ENCODE results near the gene TNFRSF4. TPM values are rescaled to one million over a fixed set of nuclear protein-coding genes. Genes with fewer than 3 reads are reported as not detected.

TNFRSF4 gene
- total RNA-seq, 4 donors from 2014 or later = 0.42 to 2.1 (median 0.46) TPM; not detected in 1

GRCh38 chr1:1259951-1260600, 46.1 kb upstream of the TNFRSF4 start:
- ATAC-seq (no peak), DNase-seq (no peak)
- in situ Hi-C loops (cut with MboI; ENCODE audit: low sequenced_read_pairs in 4 of 4) (loop anchor here in 2 of 4 donors (25.0 kb wide), 2 partner anchors 123 to 148 kb away; partner anchors contain the start of gene C1orf159 (in 1 of the 2)), intact Hi-C loops (cut with DNase I; ENCODE audit: low total_unique reads) (no loop called here)
- no peaks in the 10 kb centered on the region for H3K4me1 ChIP-seq
- H3K27ac ChIP-seq = no peak overlapping the region
- no peaks in the 10 kb centered on the region for H3K27me3 ChIP-seq
- TF ChIP-seq POLR2A (IDR thresholded peaks at IDR 0.05) = no peak
- TF ChIP-seq, protein P1, sequence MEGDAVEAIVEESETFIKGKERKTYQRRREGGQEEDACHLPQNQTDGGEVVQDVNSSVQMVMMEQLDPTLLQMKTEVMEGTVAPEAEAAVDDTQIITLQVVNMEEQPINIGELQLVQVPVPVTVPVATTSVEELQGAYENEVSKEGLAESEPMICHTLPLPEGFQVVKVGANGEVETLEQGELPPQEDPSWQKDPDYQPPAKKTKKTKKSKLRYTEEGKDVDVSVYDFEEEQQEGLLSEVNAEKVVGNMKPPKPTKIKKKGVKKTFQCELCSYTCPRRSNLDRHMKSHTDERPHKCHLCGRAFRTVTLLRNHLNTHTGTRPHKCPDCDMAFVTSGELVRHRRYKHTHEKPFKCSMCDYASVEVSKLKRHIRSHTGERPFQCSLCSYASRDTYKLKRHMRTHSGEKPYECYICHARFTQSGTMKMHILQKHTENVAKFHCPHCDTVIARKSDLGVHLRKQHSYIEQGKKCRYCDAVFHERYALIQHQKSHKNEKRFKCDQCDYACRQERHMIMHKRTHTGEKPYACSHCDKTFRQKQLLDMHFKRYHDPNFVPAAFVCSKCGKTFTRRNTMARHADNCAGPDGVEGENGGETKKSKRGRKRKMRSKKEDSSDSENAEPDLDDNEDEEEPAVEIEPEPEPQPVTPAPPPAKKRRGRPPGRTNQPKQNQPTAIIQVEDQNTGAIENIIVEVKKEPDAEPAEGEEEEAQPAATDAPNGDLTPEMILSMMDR (IDR thresholded peaks at IDR 0.05 in 4 of 5, conservative IDR thresholded peaks at IDR 0.05 in 1 of 5) = no peak
- peaks cover 0 to 66% of the 10 kb centered on the region in 2 donors for H3K36me3 ChIP-seq
- H3K9me3 ChIP-seq = no peaks in the 10 kb centered on the region
- H3K4me3 ChIP-seq = no peak overlapping the region

DNA sequence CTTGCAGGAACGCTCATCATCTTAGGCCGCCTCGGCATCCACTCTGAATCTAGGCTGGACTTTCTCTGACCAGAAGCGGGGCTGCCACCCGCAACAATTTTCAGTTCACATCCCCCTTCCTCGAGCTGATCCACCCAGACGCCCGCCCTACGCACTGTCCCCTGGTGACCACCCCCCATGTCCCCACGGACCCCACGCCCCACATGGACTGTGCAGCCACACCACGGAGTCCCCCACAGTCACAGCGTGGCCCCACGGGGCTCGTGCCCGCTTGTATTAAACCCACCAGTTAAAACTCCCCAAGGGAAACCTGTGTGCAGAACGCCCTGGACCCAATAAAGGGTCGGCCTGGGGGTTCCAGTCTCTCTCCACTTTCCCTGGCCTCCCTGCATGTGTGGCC, 45.6 kb upstream of the TNFRSF4 start:
- H3K4me3 ChIP-seq = no peak overlapping the region
- no peak for ATAC-seq

GRCh38 chr1:1259119-1259488, 45.2 kb upstream of the TNFRSF4 start:
- intact Hi-C loops (cut with DNase I; ENCODE audit: low total_unique reads) (no loop called here), in situ Hi-C loops (cut with MboI; ENCODE audit: low sequenced_read_pairs in 4 of 4) (loop anchor here in 2 of 4 donors (25.0 kb wide), 2 partner anchors 122 to 147 kb away; partner anchors contain the start of gene C1orf159 (in 1 of the 2))
- no peak overlapping the region for H3K27ac ChIP-seq
- no peaks in the 10 kb centered on the region for H3K27me3 ChIP-seq
- H3K9me3 ChIP-seq = no peaks in the 10 kb centered on the region
- no peak for ATAC-seq
- no peak overlapping the region for H3K4me3 ChIP-seq
- peaks cover 0 to 74% of the 10 kb centered on the region in 2 donors for H3K36me3 ChIP-seq
- no peak for DNase-seq
- no peaks in the 10 kb centered on the region for H3K4me1 ChIP-seq
- TF ChIP-seq POLR2A (IDR thresholded peaks at IDR 0.05) = no peak
- TF ChIP-seq, protein P1 (IDR thresholded peaks at IDR 0.05 in 4 of 5, conservative IDR thresholded peaks at IDR 0.05 in 1 of 5) = no peak

More for the DNA sequence above, 45.6 kb upstream of the TNFRSF4 start:
- H3K9me3 ChIP-seq = no peaks in the 10 kb centered on the region
- no peaks in the 10 kb centered on the region for H3K4me1 ChIP-seq
- TF ChIP-seq POLR2A (IDR thresholded peaks at IDR 0.05) = no peak
- TF ChIP-seq, protein P1 (IDR thresholded peaks at IDR 0.05 in 4 of 5, conservative IDR thresholded peaks at IDR 0.05 in 1 of 5) = no peak
- H3K36me3 ChIP-seq = peaks cover 0 to 71% of the 10 kb centered on the region in 2 donors
- in situ Hi-C loops (cut with MboI; ENCODE audit: low sequenced_read_pairs in 4 of 4) = loop anchor here in 2 of 4 donors (25.0 kb wide), 2 partner anchors 122 to 147 kb away; partner anchors contain the start of gene C1orf159 (in 1 of the 2)
- H3K27me3 ChIP-seq = no peaks in the 10 kb centered on the region
- no peak overlapping the region for H3K27ac ChIP-seq
- DNase-seq = no peak
- intact Hi-C loops (cut with DNase I; ENCODE audit: low total_unique reads) = no loop called here

GRCh38 chr1:1256956-1257871, 43.3 kb upstream of the TNFRSF4 start:
- in situ Hi-C loops (cut with MboI; ENCODE audit: low sequenced_read_pairs in 4 of 4) (loop anchor here in 2 of 4 donors (25.0 kb wide), 2 partner anchors 120 to 145 kb away; partner anchors contain the start of gene C1orf159 (in 1 of the 2)), intact Hi-C loops (cut with DNase I; ENCODE audit: low total_unique reads) (no loop called here)
- no peaks in the 10 kb centered on the region for H3K9me3 ChIP-seq
- ATAC-seq = no peak
- H3K4me1 ChIP-seq = no peaks in the 10 kb centered on the region
- no peak overlapping the region for H3K4me3 ChIP-seq
- TF ChIP-seq, protein P1 (IDR thresholded peaks at IDR 0.05 in 4 of 5, conservative IDR thresholded peaks at IDR 0.05 in 1 of 5) = no peak
- no peak for TF ChIP-seq POLR2A (IDR thresholded peaks at IDR 0.05)
- H3K27me3 ChIP-seq = no peaks in the 10 kb centered on the region
- DNase-seq = no peak
- peaks cover 0 to 67% of the 10 kb centered on the region in 2 donors for H3K36me3 ChIP-seq
- no peak overlapping the region for H3K27ac ChIP-seq
